ENCODE measurements around the gene TMEM163.
A peak's percentile ranks its signal among the peaks of the same experiment; 100 is the strongest.
"Not testable (repeated sequence)": the region's sequence is repeated elsewhere in the genome, so short reads cannot be mapped to it uniquely, and the experiment has no call there.

Gene TMEM163

GRCh38 chr2:134760385-134760784, 41.6 kb upstream of the TMEM163 start:
- H3K4me3 ChIP-seq (ENCODE audit: low read depth, low read length), result no peak overlapping the region
- no peak for TF ChIP-seq CTCF (IDR thresholded peaks at IDR 0.05; ENCODE audit: borderline replicate concordance, insufficient read depth, low read depth, low read length)

DNA sequence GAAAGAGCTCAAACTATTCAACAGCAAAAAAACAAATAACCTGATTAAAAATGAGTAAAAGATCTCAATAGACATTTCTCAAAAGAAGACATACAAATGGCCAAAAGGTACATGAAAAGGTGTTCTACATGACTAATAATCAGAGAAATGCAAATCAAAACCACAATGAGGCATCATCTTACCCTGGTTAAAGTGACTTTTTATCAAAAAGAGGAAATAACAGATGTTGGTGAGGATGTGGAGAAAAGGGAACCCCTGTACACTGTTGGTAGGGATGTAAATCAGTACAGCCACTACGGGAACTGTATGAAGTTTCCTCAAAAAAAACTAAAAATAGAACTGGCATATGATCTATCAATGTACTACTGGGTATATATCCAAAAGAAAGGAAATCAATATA, 39.8 kb upstream of the TMEM163 start:
- TF ChIP-seq CTCF (IDR thresholded peaks at IDR 0.05; ENCODE audit: borderline replicate concordance, insufficient read depth, low read depth, low read length), result no peak
- no peak overlapping the region for H3K4me3 ChIP-seq (ENCODE audit: low read depth, low read length)

DNA sequence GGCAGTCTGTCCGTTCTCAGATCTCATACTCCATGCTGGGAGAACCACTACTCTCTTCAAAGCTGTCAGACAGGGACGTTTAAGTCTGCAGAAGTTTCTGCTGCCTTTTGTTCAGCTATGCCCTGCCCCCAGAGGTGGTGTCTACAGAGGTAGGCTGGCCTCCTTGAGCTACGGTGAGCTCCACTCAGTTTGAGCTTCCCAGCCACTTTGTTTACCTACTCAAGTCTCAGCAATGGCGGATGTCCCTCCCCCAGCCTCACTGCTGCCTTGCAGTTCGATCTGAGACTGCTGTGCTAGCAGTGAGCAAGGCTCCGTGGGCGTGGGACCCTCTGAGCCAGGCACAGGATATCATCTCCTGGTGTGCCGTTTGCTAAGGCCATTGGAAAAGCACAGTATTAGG, 33.2 kb upstream of the TMEM163 start:
- not testable (repeated sequence) for H3K4me3 ChIP-seq (ENCODE audit: low read depth, low read length)

- no peak for TF ChIP-seq CTCF (IDR thresholded peaks at IDR 0.05; ENCODE audit: borderline replicate concordance, insufficient read depth, low read depth, low read length)
- H3K4me3 ChIP-seq (ENCODE audit: low read depth, low read length), result no peak overlapping the region
These were observed 26.7 kb upstream of the TMEM163 start for GRCh38 chr2:134745546-134745945.

DNA sequence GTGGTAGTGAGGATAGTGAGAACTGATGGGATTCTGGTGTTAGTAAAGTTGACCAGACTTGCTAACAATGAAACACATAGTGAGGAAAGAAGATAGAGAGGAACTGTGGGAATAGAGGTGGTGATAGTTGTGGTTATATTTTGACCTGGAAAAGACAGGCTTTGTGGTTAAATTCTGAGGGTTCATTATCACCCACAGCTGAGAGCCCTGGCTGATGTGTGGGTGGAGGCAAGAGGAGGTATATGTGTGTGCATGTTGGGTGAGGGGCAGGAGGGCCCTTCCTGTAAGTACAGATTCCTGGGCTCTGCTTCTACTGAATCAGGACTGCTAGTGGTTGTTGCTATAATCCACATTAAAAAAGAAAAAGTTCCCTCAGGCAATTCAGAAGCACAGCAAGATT, 26.2 kb upstream of the TMEM163 start:
- H3K4me3 ChIP-seq (ENCODE audit: low read depth, low read length), result no peak overlapping the region
- no peak for TF ChIP-seq CTCF (IDR thresholded peaks at IDR 0.05; ENCODE audit: borderline replicate concordance, insufficient read depth, low read depth, low read length)

- H3K4me3 ChIP-seq (ENCODE audit: low read depth, low read length), result no peak overlapping the region
- no peak for TF ChIP-seq CTCF (IDR thresholded peaks at IDR 0.05; ENCODE audit: borderline replicate concordance, insufficient read depth, low read depth, low read length)
These were observed 21.1 kb upstream of the TMEM163 start for GRCh38 chr2:134739879-134740301.

- no peak overlapping the region for H3K4me3 ChIP-seq (ENCODE audit: low read depth, low read length)
- peak; percentile 24; the same call in 1 of the 2 replicates for TF ChIP-seq CTCF (IDR thresholded peaks at IDR 0.05; ENCODE audit: borderline replicate concordance, insufficient read depth, low read depth, low read length)
These were observed 20.6 kb upstream of the TMEM163 start for GRCh38 chr2:134739236-134739878.
